Activated CD4-positive, alpha-beta T cell treated with anti-CD3 and anti-CD28 coated beads for 36 hours (primary cell): ENCODE measurements around the gene REXO5. TPM values are rescaled to one million over a fixed set of nuclear protein-coding genes. Genes with fewer than 3 reads are reported as not detected.
"Not testable (repeated sequence)": the region's sequence is repeated elsewhere in the genome, so short reads cannot be mapped to it uniquely, and the experiment has no call there.

Source experiments
- ATAC-seq: fragments of 200-7000 bp; cut with Tn5 transposase; one replicate; pipeline ENCODE4 v1.10.0; 2021; ENCODE audit warnings: mild to moderate bottlenecking, moderate library complexity
- CTCF ChIA-PET: fragments of 350-600 bp; sonication (Branson Sonifier 250); formaldehyde crosslinking; loops from one replicate; lab custom pipeline; 2021; ENCODE audit warnings: antibody characterized with exemption; lab: Charles Lee
- POLR2A ChIA-PET: fragments of 350-600 bp; sonication (Branson Sonifier 250); formaldehyde crosslinking; loops from one replicate; lab custom pipeline; 2021; ENCODE audit warnings: antibody characterized with exemption, inconsistent platforms; lab: Charles Lee
- DNase-seq: peaks from one replicate; pipeline ENCODE4 v3.0.0-alpha.2; 2020
- H3K27ac Mint-ChIP-seq: one replicate; pipeline ENCODE4 v1.8.0; 2021; ENCODE audit warnings: mixed read lengths
- H3K27me3 Mint-ChIP-seq: one replicate; pipeline ENCODE4 v1.8.0; 2021; ENCODE audit warnings: mixed read lengths
- H3K36me3 Mint-ChIP-seq: one replicate; pipeline ENCODE4 v1.8.0; 2021; ENCODE audit warnings: low read depth, mixed read lengths
- H3K4me1 Mint-ChIP-seq: one replicate; pipeline ENCODE4 v1.8.0; 2021; ENCODE audit warnings: mixed read lengths
- H3K4me3 Mint-ChIP-seq: one replicate; pipeline ENCODE4 v1.8.0; 2021; ENCODE audit warnings: mild to moderate bottlenecking, moderate library complexity, mixed read lengths
- H3K9me3 Mint-ChIP-seq: one replicate; pipeline ENCODE4 v1.8.0; 2021; ENCODE audit warnings: low read depth, mixed read lengths
- intact Hi-C, 2 experiments: fragments of 100-400 bp; cut with DNase I in 1 of 2; cut with micrococcal nuclease in 1 of 2; formaldehyde crosslinking; loops; one replicate each; pipeline versions ENCODE4 v1.14.2 to v1.15.1; 2022 to 2024; cut with DNase I, micrococcal nuclease
- total RNA-seq, 2 experiments: library from RNA; stranded (reverse); gene quantifications; one replicate each; pipeline ENCODE4 v1.2.3, GENCODE V29; 2021

Gene REXO5
- total RNA-seq, 2 experiments from 2014 or later, result 17.9 to 20.4 TPM

DNA sequence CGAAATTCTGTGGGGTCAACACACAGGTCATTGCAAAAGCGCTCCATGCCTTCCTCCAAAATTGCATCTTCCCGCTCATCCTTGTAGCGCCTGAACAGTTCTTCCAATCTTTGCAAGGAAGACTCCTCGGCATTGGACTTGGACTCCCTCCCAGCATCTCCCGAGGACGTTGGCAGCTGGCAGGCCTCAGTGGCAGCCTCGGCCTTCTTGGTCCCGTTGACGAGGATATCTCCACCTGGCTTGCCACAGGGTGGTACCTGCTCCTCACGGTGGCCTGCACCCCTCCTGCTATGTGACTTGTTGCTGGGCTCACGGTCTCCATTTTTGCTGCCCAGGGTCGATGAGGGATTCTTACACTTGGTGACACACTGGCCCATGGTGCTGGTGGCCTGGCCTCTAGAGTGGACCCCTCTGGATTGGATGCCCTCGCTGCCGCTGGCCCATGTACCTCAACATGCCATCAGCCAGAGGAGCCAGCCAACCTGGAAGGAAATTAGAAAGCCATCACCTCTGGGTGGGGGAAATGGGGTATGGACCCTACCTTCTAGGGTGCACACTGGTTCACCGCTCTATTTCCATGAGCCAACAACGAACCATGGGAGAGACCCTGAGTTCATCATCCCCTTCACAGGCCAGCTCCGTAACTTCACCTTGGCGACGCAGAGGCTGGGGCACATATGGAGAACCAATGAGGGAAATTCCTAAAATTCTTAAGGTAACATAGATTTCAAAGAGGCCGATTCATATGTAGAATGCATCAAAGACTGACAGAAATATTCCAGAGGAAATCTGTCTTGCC is 56.0 kb downstream of the REXO5 start:
- no peak for DNase-seq
- CTCF ChIA-PET, result interaction anchor here (1.0 kb wide), 1 partner anchor 12 kb away, joined by 4 read pairs; no protein-coding TSS in a partner anchor
- Mint-ChIP-seq H3K4me3 (no peak overlapping the region), H3K27ac (no peak overlapping the region), H3K27me3 (no peaks in the 10 kb centered on the region), H3K9me3 (no peaks in the 10 kb centered on the region), H3K36me3 (peaks cover 13% of the 10 kb centered on the region), H3K4me1 (peaks cover 17% of the 10 kb centered on the region)
- intact Hi-C loops, result no loop called here
- POLR2A ChIA-PET, result no interaction called here
- no peak for ATAC-seq

DNA sequence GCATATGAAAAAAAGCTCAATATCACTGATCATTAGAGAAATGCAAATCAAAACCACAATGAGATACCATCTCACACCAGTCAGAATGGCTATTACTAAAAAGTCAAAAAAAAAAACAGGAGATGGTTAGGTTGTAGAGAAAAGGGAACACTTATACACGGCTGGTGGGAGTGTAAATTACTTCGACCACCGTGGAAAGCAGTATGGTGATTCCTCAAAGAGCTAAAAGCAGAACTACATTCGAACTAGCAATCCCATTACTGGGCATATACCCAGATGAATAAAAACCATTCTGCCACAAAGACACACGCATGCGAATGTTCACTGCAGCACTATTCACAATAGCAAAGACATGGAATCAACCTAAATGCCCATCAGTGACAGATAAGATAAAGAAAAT is 58.0 kb downstream of the REXO5 start:
- DNase-seq, POLR2A ChIA-PET, ATAC-seq, H3K9me3 Mint-ChIP-seq, H3K27ac Mint-ChIP-seq, H3K27me3 Mint-ChIP-seq, intact Hi-C loops, H3K4me3 Mint-ChIP-seq: not testable (repeated sequence)
- peaks cover 17% of the 10 kb centered on the region for H3K4me1 Mint-ChIP-seq
- CTCF ChIA-PET, result interaction anchor here (1.7 kb wide), 1 partner anchor 13 kb away, joined by 4 read pairs; no protein-coding TSS in a partner anchor
- H3K36me3 Mint-ChIP-seq, result peaks cover 11% of the 10 kb centered on the region

- Mint-ChIP-seq H3K27me3 (no peaks in the 10 kb centered on the region), H3K9me3 (no peaks in the 10 kb centered on the region), H3K36me3 (peaks cover 6% of the 10 kb centered on the region), H3K4me1 (peaks cover 17% of the 10 kb centered on the region), H3K27ac (no peak overlapping the region), H3K4me3 (no peak overlapping the region)
- CTCF ChIA-PET, result interaction anchor here (0.6 to 2.3 kb wide), 7 partner anchors 10 to 1307 kb away, joined by 3 to 16 read pairs (median 5); no protein-coding TSS in a partner anchor
- DNase-seq (no peak), ATAC-seq (peak; percentile 77)
- intact Hi-C loops, result no loop called here
- POLR2A ChIA-PET, result no interaction called here
These were observed 59.2 kb downstream of the REXO5 start for GRCh38 chr16:20865420-20866131.

- peak; percentile 38 for DNase-seq
- H3K27me3 Mint-ChIP-seq, result no peaks in the 10 kb centered on the region
- H3K4me1 Mint-ChIP-seq, result peaks cover 17% of the 10 kb centered on the region
- peaks cover 5% of the 10 kb centered on the region for H3K36me3 Mint-ChIP-seq
- H3K27ac Mint-ChIP-seq, result peak overlapping the region; percentile 61
- H3K9me3 Mint-ChIP-seq, result no peaks in the 10 kb centered on the region
- ATAC-seq, result peak; percentile 74
- intact Hi-C loops, result no loop called here
- ChIA-PET CTCF (interaction anchor here (0.7 to 2.3 kb wide), 5 partner anchors 11 to 45 kb away, joined by 3 to 16 read pairs (median 3); no protein-coding TSS in a partner anchor), POLR2A (no interaction called here)
- no peak overlapping the region for H3K4me3 Mint-ChIP-seq
These were observed 59.9 kb downstream of the REXO5 start for GRCh38 chr16:20866145-20866772.

DNA sequence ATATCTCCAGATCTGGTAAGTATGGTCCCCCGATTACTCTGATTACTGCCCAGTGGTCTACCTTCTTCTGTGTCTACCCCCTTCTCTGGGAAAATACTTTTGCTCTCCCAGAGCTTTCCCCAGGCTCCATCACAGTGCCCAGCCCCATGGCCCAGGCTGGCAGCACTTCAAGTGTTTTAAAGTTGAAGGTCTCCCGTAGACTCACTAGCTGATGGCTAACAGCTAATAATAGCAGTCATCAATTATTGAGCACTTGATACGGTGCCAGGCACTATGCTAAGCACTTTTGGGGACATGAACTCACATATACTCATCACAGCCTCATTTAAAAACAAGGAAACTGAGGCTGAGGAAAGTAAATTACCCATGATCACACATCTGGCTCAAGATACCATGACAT is 60.5 kb downstream of the REXO5 start:
- POLR2A ChIA-PET, result no interaction called here
- CTCF ChIA-PET, result interaction anchor here (0.7 to 2.3 kb wide), 3 partner anchors 16 to 419 kb away, joined by 3 to 16 read pairs (median 3); no protein-coding TSS in a partner anchor
- peaks cover 5% of the 10 kb centered on the region for H3K36me3 Mint-ChIP-seq
- no peaks in the 10 kb centered on the region for H3K27me3 Mint-ChIP-seq
- peak overlapping the region; percentile 49 for H3K27ac Mint-ChIP-seq
- no peaks in the 10 kb centered on the region for H3K9me3 Mint-ChIP-seq
- ATAC-seq (no peak), DNase-seq (no peak)
- H3K4me3 Mint-ChIP-seq, result no peak overlapping the region
- intact Hi-C loops, result no loop called here
- peaks cover 17% of the 10 kb centered on the region for H3K4me1 Mint-ChIP-seq

- POLR2A ChIA-PET, result no interaction called here
- Mint-ChIP-seq H3K36me3 (peaks cover 3% of the 10 kb centered on the region), H3K27me3 (no peaks in the 10 kb centered on the region), H3K27ac (no peak overlapping the region), H3K4me1 (peaks cover 22% of the 10 kb centered on the region), H3K9me3 (no peaks in the 10 kb centered on the region), H3K4me3 (no peak overlapping the region)
- intact Hi-C loops, result no loop called here
- DNase-seq, result no peak
- no peak for ATAC-seq
- CTCF ChIA-PET, result interaction anchor here (0.6 to 2.3 kb wide), 5 partner anchors 17 to 418 kb away, joined by 3 to 16 read pairs (median 3); no protein-coding TSS in a partner anchor
These were observed 61.3 kb downstream of the REXO5 start for GRCh38 chr16:20867585-20867984.

- intact Hi-C loops, result no loop called here
- H3K36me3 Mint-ChIP-seq, result peaks cover 3% of the 10 kb centered on the region
- no peaks in the 10 kb centered on the region for H3K9me3 Mint-ChIP-seq
- H3K4me3 Mint-ChIP-seq, result no peak overlapping the region
- ATAC-seq (no peak), DNase-seq (no peak)
- H3K4me1 Mint-ChIP-seq, result peaks cover 32% of the 10 kb centered on the region
- no peak overlapping the region for H3K27ac Mint-ChIP-seq
- H3K27me3 Mint-ChIP-seq, result no peaks in the 10 kb centered on the region
- POLR2A ChIA-PET, result no interaction called here
- CTCF ChIA-PET, result interaction anchor here (0.6 kb wide), 1 partner anchor 44 kb away, joined by 3 read pairs; no protein-coding TSS in a partner anchor
These were observed 62.6 kb downstream of the REXO5 start for GRCh38 chr16:20868890-20869289.

GRCh38 chr16:20870122-20870820 is 63.9 kb downstream of the REXO5 start:
- POLR2A ChIA-PET, result interaction anchor here (0.6 kb wide), 1 partner anchor 89 kb away, joined by 3 read pairs; no protein-coding TSS in a partner anchor
- Mint-ChIP-seq H3K27ac (no peak overlapping the region), H3K36me3 (peaks cover 3% of the 10 kb centered on the region), H3K4me1 (peaks cover 44% of the 10 kb centered on the region), H3K4me3 (no peak overlapping the region), H3K9me3 (no peaks in the 10 kb centered on the region), H3K27me3 (no peaks in the 10 kb centered on the region)
- DNase-seq (no peak), ATAC-seq (no peak)
- intact Hi-C loops, result no loop called here
- CTCF ChIA-PET, result no interaction called here

DNA sequence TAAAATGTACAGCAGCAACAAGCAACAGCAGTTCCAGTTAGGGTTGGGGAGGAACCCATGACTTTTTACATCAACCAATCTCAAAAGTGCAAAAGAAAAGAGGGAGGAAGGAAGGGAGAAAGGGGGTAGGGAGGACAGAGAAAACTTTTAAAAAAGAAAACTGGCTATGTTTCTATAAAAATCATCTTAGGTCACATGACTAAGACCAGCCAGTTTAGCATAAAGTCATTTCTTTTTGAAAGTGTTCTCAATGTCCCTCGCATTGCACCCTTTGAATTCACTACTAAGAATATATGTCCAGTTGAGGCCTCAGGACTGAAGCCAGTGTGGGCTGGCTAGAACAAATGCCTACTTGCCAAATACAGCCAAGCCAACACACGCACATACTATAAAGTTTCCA is 64.9 kb downstream of the REXO5 start:
- CTCF ChIA-PET, result interaction anchor here (0.6 kb wide), 1 partner anchor 25 kb away, joined by 3 read pairs; no protein-coding TSS in a partner anchor
- no peak for ATAC-seq
- H3K36me3 Mint-ChIP-seq, result peaks cover 3% of the 10 kb centered on the region
- POLR2A ChIA-PET, result no interaction called here
- no peak for DNase-seq
- H3K27me3 Mint-ChIP-seq, result no peaks in the 10 kb centered on the region
- no peak overlapping the region for H3K4me3 Mint-ChIP-seq
- intact Hi-C loops, result no loop called here
- no peak overlapping the region for H3K27ac Mint-ChIP-seq
- peaks cover 39% of the 10 kb centered on the region for H3K4me1 Mint-ChIP-seq
- no peaks in the 10 kb centered on the region for H3K9me3 Mint-ChIP-seq

- Mint-ChIP-seq H3K36me3 (peaks cover 2% of the 10 kb centered on the region), H3K27ac (no peak overlapping the region), H3K4me3 (no peak overlapping the region), H3K9me3 (no peaks in the 10 kb centered on the region), H3K27me3 (no peaks in the 10 kb centered on the region), H3K4me1 (peaks cover 34% of the 10 kb centered on the region)
- DNase-seq, result no peak
- intact Hi-C loops, result no loop called here
- ATAC-seq, result no peak
- CTCF ChIA-PET, result no interaction called here
- POLR2A ChIA-PET, result no interaction called here
These were observed 65.9 kb downstream of the REXO5 start for GRCh38 chr16:20871941-20872815.
